NT2/D1 (cell line): Measurements from ENCODE around the gene LHFPL6.

ENCODE experiments used
- SUZ12 ChIP-seq: IDR thresholded peaks from 2 replicates; pipeline ENCODE4 v1.6.1; 2011; ENCODE audit not compliant: insufficient read length, insufficient read depth; ENCODE audit errors: extremely low read depth
- ZNF274 ChIP-seq: IDR thresholded peaks from 2 replicates; pipeline ENCODE4 v1.6.1; 2011; ENCODE audit warnings: mild to moderate bottlenecking, low read depth, low read length

GRCh38 chr13:39451860-39452301 lies 151.1 kb downstream of the LHFPL6 start:
- TF ChIP-seq SUZ12 = no peak
- no peak for TF ChIP-seq ZNF274
